Urothelium cell line (cell line): ENCODE measurements around the gene BABAM2.
"Not testable (repeated sequence)": the region's sequence is repeated elsewhere in the genome, so short reads cannot be mapped to it uniquely, and the experiment has no call there.

Source experiments
- DNase-seq: peaks from one replicate; pipeline ENCODE4 v3.0.0; 2011; ENCODE audit warnings: low spot score, mixed read lengths
- FAIRE-seq: peaks from 2 replicates; lab custom pipeline; 2011; peaks lifted over from hg19 to GRCh38; lab: Jason Lieb, UNC

The BABAM2 gene

DNA sequence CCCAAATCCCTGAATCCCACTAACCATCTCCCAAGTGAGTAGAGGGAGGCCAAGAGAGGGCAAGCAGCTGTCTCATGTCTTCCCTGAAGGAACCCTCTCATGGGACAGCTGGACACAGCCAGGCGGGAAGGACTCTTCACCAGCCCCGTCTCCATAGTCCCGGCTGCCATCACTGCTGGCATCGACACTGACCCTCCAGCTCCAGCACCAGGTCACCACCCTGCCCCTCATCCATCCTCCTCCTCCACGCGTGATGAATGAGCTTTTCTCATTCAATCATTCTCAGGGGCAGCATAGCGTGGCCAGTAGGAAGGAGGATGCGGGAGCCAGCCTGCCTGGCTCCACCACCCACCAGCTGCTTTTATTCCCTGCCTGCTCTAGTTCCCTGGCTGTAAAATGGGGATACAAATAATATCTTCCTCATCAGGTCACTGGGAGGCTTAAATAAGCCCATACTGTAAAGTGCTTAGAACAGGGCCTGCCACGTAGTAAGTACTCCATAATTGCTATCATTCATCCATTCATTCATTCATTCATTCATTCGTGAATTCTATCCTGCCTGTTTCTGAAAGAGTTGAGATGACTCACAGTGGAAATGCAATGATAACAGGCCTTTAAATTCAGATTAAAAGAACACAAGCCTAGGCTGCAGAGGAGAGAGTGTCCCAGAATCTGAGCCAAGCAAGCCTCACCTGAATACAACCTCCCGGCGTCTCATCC is 471.6 kb downstream of the BABAM2 start:
- peak; percentile 55 for FAIRE-seq

DNA sequence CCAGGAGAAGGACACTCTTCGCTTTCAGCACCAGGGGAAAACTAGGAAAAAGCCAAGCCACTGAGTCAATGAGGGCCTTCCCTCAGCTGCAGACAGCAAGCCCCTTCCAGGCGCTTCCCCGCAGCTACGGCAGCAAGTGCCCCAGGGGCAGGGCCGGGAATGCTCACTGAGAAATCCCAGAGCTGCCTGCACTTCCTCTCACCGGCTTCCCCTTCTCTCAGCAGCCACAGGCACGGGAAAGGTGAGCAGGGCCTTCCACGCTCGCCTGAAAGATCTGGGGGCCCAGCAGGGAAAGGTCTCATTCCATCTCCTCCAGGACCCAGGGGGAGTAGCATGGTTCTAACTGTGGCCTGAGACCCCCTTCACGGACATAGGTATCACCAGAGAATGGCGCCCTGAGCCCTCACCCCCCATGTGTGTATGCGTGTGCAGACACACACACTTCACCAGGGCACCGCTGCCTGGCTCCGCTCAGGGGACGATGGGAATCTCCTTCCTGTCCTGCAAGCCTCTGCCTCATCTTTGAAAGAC is 472.5 kb downstream of the BABAM2 start:
- FAIRE-seq (no peak), DNase-seq (no peak)

More for the DNA sequence above, 471.6 kb downstream of the BABAM2 start:
- DNase-seq, result no peak

DNA sequence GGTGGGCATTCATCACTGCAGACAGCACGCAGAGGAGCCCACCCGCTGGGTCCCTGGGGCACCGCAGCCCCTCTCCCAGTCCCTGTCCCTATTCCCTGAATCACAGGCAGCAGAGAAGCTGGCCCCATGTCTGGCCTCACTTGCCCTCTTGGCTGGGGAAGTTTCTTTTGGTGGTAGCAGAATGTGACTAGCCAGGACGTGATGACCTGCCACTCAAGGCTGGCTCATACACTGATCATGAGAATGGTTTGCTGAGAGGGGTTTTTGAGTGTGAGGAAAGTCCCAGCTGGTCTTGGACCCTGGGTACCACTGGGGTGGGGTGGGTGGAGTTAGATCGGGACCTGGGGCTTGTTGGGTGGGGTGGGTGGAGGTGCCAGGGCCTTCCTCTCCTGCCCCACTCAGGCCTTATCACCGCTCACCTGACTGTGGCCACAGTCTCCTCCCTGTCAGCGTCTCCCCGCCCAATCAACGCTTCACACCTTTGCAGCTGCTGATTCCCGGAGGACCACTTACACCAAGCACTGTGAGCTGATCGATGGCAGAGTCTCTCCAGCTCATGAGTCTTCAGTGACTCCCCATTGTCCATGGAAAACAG is 473.3 kb downstream of the BABAM2 start:
- no peak for FAIRE-seq

DNA sequence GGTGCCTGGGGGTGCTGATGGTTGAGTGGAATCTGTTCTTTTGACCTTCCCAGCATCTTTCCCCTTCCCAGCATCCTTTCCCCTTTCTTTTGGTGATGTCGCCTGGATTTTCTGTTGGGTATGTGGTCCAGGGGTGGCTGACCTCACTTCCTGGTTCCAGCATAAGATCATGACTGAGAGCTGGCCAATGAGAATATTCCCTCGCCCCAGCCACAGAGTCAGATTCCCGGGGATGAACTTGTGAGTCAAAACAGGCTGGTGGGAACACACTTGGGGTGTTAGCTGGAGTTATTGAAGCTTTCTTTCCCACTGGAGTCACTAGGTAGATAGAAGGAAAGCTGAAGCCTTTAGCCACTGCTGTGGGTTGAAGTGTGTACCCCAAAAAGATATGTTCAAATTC is 474.1 kb downstream of the BABAM2 start:
- FAIRE-seq (peak; percentile 37), DNase-seq (no peak)

More for the DNA sequence above, 473.3 kb downstream of the BABAM2 start:
- DNase-seq, result no peak

DNA sequence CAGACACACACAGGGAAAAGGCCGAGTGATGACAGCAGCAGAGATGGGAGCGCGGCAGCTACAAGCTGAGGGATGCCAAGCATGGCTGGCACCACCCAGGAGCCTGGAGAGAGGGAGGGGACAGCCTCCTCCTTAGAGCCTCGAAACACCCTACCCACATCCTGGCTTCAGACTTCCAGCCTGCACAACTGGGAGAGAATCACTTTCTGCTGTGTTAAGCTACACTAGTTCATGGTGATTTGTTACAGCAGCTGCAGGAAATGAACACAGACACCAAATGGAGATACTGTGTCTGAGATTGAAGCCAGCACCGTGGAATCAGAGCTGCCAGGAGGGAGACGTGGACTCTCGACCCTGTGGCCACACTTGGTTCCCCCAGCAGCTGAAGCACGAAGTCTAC is 474.6 kb downstream of the BABAM2 start:
- FAIRE-seq (no peak), DNase-seq (no peak)

DNA sequence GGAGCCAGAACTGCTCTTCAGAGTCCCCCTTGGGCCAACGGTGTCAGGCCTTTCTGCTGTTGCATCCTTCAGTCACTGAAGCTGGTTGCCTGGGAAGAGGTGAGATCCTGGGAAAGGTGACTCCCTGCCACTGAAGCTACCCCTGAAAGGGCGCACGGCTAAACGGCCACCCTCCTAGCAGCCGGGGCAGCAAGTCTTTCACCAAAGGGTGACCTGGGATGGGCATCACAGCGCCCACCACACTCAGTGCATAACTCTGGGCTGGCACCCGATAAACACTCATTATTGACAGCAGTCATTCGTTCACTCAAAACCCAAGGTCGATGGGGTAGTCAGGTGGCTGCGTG is 475.6 kb downstream of the BABAM2 start:
- no peak for FAIRE-seq

DNA sequence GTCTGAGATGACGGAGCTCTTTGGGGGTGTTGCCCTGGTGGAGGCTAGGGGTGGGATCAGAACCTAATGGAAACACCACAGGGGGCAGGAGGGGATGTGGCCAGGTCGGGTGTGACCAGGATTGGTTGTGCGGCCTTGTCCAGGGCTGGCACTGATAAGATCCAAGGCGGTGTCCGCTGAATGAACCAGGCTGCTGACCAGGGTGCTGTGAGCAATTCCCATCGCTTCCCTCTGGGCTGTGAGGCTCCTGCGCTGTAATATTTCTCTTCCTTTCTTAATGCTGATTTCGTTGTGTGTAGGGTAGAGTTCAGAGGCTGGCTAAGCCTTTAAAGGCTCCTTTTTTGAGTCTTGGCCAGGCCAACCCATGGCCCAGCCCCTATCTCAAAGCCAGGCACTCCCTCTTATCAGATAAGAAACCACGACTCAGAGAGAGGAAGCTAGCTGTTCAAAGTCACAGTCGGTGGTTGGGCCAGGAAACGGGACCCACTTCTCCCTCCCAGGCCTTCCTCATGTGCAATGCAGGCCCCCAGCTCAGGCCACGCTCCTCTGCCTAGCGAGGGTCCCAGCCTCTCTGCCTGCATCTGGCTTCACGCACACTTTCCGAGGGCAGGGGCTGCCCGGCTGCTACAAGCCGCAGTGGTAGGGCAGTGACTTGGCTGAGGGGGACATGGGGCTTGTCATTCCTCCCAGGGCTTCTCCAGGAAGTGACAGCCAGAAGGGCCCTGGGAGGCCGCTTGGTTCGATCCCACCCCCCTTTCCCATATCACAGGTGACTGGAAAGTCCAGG is 476.2 kb downstream of the BABAM2 start:
- no peak for FAIRE-seq
- DNase-seq, result no peak

More for the DNA sequence above, 475.6 kb downstream of the BABAM2 start:
- DNase-seq, result no peak

DNA sequence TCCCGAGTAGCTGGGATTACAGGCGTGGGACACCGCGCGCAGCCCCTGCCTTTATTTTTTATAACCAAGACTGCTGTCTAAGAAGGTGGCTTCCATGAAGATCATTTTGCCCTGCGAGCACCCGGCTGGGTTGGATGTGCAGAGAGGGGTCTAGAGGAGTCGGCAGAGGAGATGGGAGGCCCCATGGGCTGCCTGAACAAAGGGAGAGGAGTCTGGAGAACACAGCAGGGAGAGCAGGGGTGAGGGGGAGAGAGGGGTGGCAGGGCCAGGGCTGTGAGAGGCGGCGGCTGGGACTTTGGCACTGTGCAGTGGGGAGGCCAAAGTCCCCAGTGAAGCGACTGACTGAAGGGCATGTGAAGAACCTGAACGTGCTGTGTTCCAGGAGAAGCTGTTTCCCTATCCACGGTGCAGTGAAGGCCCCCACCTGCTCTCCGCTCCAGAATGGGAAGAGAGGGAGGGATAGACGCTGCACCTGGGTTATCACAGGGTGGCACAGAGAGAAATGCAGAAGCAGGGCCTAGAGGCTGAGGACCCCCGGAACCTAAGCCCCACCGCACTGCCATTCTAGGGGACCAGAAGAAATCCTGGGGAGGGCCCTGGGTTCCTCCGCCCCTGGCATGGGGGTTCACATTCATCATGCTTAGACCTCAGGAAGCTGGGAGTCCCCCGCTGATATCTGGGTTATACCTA is 477.3 kb downstream of the BABAM2 start:
- DNase-seq, result no peak
- no peak for FAIRE-seq

DNA sequence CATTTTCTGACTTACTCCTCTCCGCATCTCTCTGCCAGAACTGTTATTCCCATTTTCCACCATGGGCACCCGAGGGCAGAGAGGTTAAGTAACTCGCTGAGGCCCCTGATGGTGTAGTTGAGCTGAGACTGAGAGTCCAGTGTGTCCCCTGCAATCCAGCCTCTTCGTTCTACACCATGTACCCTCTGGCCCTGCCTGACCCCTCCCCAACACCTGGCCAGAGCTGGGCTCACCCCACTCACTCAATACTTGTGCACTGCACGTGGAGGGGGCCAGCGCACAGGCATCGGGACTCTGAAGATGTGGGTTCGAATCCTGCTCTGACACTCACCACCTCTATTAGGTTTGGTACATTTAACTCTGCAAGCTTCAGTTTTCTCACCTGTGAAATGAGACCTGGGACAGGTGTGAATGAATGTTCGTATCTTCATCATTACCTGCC is 477.8 kb downstream of the BABAM2 start:
- DNase-seq (no peak), FAIRE-seq (no peak)

DNA sequence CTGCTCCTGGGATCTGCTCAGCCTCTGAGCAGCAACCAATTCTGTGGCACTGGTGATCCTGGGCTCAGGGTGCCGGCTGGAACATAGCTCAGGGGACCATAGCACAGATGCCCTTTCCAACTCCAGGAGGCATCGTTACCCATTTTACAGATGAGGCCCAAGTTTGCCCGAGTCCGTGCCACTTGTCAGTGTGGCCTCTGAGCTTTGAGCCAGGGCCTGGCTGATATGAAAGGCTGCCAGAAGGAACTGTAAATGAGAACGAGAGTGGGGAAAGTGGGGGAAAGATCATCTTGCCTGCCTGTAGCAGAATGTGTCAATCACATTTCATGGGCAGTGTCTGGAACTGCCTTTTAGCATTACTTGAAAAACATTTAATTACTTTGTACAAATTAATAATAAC is 478.8 kb downstream of the BABAM2 start:
- DNase-seq (no peak), FAIRE-seq (no peak)

DNA sequence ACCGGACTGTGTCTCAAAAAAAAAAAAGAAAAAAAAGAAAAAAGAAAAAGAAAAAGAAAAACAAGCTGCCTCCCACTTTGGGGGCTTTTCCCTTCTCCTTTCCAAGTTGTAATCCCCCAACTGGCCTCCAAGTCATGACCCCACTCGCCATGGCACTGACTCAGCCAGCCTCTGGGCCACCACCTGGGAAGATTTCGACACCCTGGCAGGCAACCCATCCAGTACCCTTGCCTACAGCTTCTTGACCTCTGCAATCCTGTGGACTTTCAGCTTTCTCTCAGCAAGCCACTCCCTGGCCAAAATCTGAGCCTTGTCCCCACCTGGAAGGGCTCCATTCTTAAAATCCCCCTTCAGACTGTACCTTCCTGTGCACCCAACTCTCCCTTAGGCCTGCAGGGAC is 479.8 kb downstream of the BABAM2 start:
- DNase-seq, result no peak

DNA sequence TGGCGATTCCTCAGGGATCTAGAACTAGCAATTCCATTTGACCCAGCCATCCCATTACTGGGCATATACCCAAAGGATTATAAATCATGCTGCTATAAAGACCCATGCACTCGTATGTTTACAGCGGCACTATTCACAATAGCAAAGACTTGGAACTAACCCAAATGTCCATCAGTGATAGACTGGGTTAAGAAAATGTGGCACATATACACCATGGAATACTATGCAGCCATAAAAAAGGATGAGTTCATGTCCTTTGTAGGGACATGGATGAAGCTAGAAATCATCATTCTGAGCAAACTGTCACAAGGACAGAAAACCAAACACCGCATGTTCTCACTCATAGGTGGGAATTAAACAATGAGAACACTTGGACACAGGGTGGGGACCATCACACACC is 481.2 kb downstream of the BABAM2 start:
- FAIRE-seq, result not testable (repeated sequence)

More for the DNA sequence above, 479.8 kb downstream of the BABAM2 start:
- no peak for FAIRE-seq

DNA sequence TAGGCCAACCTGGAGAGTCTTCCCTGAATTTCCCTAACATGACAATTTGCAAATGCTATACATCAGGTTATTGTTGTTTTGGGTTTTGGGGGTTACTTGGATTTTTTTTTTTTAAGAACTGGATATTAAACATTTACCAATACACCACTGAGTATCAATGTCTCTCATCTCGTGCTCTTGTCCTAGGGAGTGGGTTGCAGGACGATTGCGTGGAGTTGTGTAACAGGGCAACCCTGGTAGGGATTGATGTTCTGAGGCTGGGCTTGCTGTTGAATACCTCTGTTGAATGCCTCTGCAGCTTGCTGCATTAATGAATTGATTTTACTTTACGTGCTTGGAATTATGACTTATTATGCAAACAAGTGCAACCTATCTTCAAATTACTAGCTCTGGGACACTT is 483.3 kb downstream of the BABAM2 start:
- FAIRE-seq (no peak), DNase-seq (no peak)

More for the DNA sequence above, 481.2 kb downstream of the BABAM2 start:
- DNase-seq, result not testable (repeated sequence)

DNA sequence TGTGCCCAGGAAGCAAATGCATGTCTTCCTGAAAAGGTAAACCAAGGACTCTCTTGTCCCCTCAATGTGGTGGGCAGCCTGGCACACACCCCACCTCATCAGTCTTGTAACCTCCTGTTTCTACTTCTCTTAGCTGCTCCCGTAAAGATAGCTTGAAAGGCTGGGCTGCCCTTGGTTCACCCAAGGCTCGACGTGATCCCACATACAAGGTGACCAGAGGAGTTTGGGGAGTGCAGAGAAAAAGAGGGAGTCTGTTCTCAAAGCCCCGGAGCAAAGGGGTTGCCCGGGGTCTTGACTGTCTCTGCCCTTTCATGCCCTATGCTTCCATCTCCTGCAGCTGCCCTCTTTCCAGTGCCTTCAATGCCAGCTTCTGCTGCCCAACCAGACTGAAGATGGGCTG is 483.8 kb downstream of the BABAM2 start:
- FAIRE-seq (no peak), DNase-seq (no peak)

DNA sequence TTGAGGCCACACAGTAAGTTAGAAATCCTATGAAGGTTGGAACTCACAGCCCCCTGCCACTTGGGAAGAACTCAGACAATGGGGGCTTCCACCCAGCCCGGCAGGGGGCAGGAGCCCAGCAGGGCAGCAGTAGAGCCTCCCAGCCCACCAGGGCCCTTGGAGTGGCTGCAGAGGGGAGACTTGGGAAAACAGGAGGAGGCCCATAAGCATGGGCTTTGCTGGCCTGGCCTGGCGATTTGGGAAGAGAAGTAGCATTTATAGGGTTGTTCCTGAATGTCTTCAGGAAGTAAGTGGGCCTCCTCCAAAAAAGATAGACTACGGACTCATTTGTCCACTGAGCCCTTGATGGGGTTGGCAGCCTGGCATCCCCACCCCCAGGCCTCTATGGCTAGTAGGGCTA is 484.7 kb downstream of the BABAM2 start:
- no peak for FAIRE-seq
- DNase-seq, result no peak

DNA sequence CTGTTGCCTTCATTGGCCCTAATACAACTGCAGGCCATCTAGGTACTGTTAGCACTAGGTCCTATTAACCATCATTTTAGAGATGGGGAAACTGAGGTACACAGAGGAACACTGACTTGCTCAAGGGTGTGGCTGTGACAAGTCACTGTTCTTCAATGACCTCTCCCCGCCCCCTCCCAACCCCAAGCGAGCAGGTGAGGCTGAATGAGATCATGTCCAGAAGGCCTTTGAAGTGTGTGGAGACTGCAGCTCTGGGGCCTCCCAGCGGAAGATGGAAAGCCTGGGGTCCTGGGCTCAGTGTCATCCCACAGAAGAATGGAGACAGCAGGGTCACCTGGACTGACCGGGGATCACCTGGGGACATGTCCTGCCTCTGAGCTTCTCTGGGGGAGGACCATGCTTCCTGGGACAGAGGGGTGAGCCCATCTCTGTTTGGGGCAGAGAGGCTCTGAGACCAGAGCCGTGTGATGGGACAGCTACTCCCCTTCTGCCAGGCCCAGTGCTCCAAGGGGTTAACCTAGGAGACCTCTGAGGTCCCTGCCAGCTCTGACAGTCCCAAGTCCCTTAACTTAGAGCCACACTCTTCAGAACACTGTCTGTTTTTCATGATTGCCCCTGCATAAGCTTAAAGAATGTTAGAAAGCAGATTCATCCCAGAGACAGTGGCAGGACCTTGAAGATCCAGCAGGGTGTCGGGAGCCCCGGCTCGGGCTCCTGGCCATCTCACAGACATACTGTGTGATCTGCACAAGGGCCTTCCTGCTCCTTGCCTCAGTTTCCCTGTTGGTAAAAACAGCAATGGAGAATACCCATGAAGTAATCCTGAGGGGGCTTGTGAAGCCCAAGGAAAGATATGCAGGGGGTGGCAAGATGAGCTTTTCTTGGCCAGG is 485.5 kb downstream of the BABAM2 start:
- FAIRE-seq, result no peak
- no peak for DNase-seq

DNA sequence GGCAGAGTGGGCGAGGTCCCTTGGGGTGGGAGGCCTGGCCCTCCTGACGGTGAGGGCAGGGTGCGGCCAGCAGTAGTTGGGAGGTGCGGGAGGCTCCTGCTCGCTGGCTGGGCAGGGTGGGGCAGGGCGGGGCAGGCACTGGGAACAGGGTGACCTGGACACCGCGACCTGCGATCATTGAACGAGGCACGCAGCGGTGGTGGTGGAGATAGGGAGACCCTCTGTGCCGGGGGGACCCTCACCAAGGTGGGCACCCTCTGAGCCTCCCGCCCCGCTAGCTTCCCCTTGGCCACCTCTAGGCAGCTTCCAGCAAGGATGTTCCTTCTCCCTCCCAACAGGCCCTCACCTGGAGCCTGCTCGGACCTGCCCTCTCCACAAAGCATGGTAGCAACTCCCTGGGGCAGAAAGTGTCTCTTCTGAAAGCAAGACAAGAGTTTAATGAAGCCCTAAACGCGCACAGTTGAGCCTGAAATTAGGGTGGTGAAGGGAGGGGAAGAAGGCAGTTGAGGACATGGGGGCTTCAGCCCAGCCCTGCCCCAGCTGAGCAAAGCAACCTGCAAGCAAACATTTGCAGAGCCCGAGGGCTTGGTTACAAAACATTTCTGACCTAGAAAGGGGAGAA is 486.8 kb downstream of the BABAM2 start:
- no peak for DNase-seq

DNA sequence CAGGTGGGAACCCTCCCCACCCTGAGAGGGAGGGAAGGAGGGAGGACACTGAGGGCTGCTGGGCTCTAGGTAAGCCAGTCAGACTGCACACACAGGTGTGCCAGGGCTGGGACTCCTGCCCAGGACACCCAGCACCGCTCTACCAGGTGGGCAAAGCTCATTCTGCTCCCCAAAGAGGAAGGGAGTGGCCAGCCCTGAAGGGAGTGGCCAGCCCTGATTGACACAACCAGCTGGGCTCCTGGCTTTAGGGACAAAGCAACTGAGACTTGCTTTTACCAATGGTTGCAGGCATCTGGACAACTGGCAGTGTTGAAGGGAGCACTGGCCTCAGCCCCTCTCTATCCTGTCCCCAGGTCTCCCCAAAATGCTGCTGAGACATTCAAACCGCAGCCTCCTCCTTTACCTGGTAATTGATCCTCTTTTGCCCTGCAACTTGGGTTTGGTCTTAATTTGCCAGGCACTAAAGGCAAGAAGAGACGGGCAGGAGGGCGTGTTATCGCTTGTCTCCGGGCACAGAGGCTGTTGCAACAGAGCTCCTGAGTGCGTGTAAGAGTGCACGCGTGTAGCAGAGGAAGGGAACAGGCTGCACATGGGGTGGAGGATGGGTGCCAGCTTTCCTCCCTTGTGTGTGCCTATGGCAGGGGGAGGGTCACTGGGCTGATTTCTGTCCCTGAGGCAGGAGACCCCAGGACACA is 487.6 kb downstream of the BABAM2 start:
- FAIRE-seq (peak; percentile 55), DNase-seq (no peak)

More for the DNA sequence above, 486.8 kb downstream of the BABAM2 start:
- no peak for FAIRE-seq
